GM12878 (cell line): Measurements from ENCODE around the gene CDKN1B. TPM values are rescaled to one million over a fixed set of nuclear protein-coding genes. Genes with fewer than 3 reads are reported as not detected.

Source experiments
- ASH2L ChIP-seq: fragments of 300-600, 200-600 bp; sonication (generic); IDR thresholded peaks from 2 replicates; pipeline ENCODE4 v1.6.1; 2017; ENCODE audit warnings: low read depth, mild to moderate bottlenecking, borderline replicate concordance
- BHLHE40 ChIP-seq, 2 experiments: fragments of 450-650 bp in 1 of 2; IDR thresholded peaks; 2 replicates each; pipeline ENCODE4 v1.6.1; 2011 to 2017; ENCODE audit warnings: low read depth in 2 of 2, borderline replicate concordance in 1 of 2, improper control_type of control experiment in 1 of 2, low read length in 1 of 2, mild to moderate bottlenecking in 1 of 2
- CHD1 ChIP-seq: IDR thresholded peaks from 2 replicates; pipeline ENCODE4 v1.6.1; 2012; ENCODE audit warnings: low read depth, low read length, improper control_type of control experiment
- DPF2 ChIP-seq: fragments of 450-650 bp; IDR thresholded peaks from 2 replicates; pipeline ENCODE4 v1.6.1; 2017; ENCODE audit warnings: mild to moderate bottlenecking
- HDAC2 ChIP-seq: fragments of 200-600 bp; sonication (generic); IDR thresholded peaks from 2 replicates; pipeline ENCODE4 v1.6.1; 2017
- MEF2A ChIP-seq: IDR thresholded peaks from 2 replicates; pipeline ENCODE4 v1.6.1; 2011; ENCODE audit warnings: low read depth, mild to moderate bottlenecking, low read length, moderate library complexity; ENCODE audit not compliant: insufficient read depth
- POU2F2 ChIP-seq: IDR thresholded peaks from 3 replicates; pipeline ENCODE4 v1.6.1; 2011; ENCODE audit warnings: low read depth, mild to moderate bottlenecking, low read length, borderline replicate concordance
- SIX5 ChIP-seq: IDR thresholded peaks from 2 replicates; pipeline ENCODE4 v1.6.1; 2011; ENCODE audit warnings: mild to moderate bottlenecking, low read depth, low read length, moderate library complexity; ENCODE audit not compliant: severe bottlenecking
- TARDBP ChIP-seq: IDR thresholded peaks from 2 replicates; pipeline ENCODE4 v1.6.1; 2016; ENCODE audit warnings: borderline replicate concordance
- polyA plus RNA-seq, 11 experiments: library from polyadenylated mRNA; depleted of rRNA in 4 of 11; unstranded in 6 of 11; stranded (reverse) in 5 of 11; fragments of >200 nt; fragmentation: Nextera tagmentation in 4 of 11; fragmentation: Illumina TruSeq in 1 of 11; extraction: Ambion mirVana in 4 of 11; extraction: Trizol in 1 of 11; gene quantifications; 1 replicate in 1 of 11; 2 replicates in 10 of 11; pipeline versions ENCODE4 v1.2.1 to v1.2.3, GENCODE V29; 2011 to 2016; ENCODE audit warnings: inconsistent platforms in 2 of 11, missing spikeins in 2 of 11, low read depth in 1 of 11
- total RNA-seq, 4 experiments: library from RNA; depleted of rRNA in 3 of 4; stranded (reverse); fragments of >200 nt in 3 of 4; fragmentation: Illumina TruSeq in 1 of 4; extraction: Trizol in 1 of 4; gene quantifications; 2 replicates each; pipeline versions ENCODE4 v1.2.1 to v1.2.3, GENCODE V29; 2013 to 2021
- TF ChIP-seq, protein P1 (sequence below): fragments of 450-650 bp; IDR thresholded peaks from 2 replicates; pipeline ENCODE4 v1.6.1; 2016; ENCODE audit warnings: mild to moderate bottlenecking, moderate library complexity, borderline replicate concordance
- TF ChIP-seq, protein P2 (sequence below): IDR thresholded peaks from 2 replicates; pipeline ENCODE4 v1.6.1; 2012; ENCODE audit warnings: improper control_type of control experiment, low read depth, low read length; ENCODE audit not compliant: insufficient replicate concordance
- TF ChIP-seq, protein P3 (sequence below): fragments of 450-650 bp; IDR thresholded peaks from 2 replicates; pipeline ENCODE4 v1.6.1; 2018; ENCODE audit warnings: borderline replicate concordance, mild to moderate bottlenecking; ENCODE audit not compliant: partially characterized antibody
- TF ChIP-seq, protein P4 (sequence below): fragments of 450-650 bp; formaldehyde crosslinking; IDR thresholded peaks from 2 replicates; pipeline ENCODE4 v1.4.0; 2020; ENCODE audit warnings: mild to moderate bottlenecking, moderate library complexity

CDKN1B gene
- total and polyA plus RNA-seq, 10 of the 15 experiments (the other 5 are each of a cell fraction or from before 2014, with no cell fraction given): 4.2 to 39.1 (median 23.1) TPM

DNA sequence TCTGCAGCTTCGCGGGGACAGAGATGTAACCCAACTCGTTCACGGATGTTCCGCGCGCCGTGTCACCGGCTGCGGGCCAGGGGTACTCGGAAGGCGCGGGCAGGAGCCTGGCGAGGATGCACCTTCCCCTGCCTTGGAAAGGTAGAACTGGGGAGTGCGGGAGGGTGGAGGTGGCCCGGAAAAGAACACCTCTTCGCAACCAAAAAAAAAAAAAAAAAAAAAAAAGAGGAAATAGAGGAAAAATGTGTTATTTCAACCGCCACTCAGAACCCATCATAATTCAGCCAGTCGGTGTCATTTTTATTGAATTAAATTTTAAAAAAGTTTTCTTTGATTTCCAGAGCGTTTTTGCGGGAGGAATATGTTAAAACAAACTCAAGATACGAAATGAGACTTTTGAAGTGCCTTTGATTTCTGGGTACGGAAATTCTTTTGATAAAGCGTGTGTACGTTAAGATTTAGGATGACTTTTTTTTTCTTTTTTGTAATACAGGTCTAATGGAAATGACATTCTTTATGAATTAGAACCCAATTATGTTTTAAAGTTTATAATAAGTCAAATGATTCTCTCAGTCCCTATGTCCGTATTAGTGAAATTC, 8.9 kb downstream of the CDKN1B start (continued):
- TF ChIP-seq, protein P1, sequence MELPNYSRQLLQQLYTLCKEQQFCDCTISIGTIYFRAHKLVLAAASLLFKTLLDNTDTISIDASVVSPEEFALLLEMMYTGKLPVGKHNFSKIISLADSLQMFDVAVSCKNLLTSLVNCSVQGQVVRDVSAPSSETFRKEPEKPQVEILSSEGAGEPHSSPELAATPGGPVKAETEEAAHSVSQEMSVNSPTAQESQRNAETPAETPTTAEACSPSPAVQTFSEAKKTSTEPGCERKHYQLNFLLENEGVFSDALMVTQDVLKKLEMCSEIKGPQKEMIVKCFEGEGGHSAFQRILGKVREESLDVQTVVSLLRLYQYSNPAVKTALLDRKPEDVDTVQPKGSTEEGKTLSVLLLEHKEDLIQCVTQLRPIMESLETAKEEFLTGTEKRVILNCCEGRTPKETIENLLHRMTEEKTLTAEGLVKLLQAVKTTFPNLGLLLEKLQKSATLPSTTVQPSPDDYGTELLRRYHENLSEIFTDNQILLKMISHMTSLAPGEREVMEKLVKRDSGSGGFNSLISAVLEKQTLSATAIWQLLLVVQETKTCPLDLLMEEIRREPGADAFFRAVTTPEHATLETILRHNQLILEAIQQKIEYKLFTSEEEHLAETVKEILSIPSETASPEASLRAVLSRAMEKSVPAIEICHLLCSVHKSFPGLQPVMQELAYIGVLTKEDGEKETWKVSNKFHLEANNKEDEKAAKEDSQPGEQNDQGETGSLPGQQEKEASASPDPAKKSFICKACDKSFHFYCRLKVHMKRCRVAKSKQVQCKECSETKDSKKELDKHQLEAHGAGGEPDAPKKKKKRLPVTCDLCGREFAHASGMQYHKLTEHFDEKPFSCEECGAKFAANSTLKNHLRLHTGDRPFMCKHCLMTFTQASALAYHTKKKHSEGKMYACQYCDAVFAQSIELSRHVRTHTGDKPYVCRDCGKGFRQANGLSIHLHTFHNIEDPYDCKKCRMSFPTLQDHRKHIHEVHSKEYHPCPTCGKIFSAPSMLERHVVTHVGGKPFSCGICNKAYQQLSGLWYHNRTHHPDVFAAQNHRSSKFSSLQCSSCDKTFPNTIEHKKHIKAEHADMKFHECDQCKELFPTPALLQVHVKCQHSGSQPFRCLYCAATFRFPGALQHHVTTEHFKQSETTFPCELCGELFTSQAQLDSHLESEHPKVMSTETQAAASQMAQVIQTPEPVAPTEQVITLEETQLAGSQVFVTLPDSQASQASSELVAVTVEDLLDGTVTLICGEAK: 0 out of 2 replicates have a peak, but pooled peaks have one; percentile 19
- TF ChIP-seq, protein P2, sequence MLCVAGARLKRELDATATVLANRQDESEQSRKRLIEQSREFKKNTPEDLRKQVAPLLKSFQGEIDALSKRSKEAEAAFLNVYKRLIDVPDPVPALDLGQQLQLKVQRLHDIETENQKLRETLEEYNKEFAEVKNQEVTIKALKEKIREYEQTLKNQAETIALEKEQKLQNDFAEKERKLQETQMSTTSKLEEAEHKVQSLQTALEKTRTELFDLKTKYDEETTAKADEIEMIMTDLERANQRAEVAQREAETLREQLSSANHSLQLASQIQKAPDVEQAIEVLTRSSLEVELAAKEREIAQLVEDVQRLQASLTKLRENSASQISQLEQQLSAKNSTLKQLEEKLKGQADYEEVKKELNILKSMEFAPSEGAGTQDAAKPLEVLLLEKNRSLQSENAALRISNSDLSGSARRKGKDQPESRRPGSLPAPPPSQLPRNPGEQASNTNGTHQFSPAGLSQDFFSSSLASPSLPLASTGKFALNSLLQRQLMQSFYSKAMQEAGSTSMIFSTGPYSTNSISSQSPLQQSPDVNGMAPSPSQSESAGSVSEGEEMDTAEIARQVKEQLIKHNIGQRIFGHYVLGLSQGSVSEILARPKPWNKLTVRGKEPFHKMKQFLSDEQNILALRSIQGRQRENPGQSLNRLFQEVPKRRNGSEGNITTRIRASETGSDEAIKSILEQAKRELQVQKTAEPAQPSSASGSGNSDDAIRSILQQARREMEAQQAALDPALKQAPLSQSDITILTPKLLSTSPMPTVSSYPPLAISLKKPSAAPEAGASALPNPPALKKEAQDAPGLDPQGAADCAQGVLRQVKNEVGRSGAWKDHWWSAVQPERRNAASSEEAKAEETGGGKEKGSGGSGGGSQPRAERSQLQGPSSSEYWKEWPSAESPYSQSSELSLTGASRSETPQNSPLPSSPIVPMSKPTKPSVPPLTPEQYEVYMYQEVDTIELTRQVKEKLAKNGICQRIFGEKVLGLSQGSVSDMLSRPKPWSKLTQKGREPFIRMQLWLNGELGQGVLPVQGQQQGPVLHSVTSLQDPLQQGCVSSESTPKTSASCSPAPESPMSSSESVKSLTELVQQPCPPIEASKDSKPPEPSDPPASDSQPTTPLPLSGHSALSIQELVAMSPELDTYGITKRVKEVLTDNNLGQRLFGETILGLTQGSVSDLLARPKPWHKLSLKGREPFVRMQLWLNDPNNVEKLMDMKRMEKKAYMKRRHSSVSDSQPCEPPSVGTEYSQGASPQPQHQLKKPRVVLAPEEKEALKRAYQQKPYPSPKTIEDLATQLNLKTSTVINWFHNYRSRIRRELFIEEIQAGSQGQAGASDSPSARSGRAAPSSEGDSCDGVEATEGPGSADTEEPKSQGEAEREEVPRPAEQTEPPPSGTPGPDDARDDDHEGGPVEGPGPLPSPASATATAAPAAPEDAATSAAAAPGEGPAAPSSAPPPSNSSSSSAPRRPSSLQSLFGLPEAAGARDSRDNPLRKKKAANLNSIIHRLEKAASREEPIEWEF: no peak
- TF ChIP-seq CHD1 (peak; percentile 41; the same call in 1 of the 2 replicates), MEF2A (no peak), TARDBP (no peak), ASH2L (no peak), BHLHE40 (IDR thresholded peaks at IDR 0.05; ENCODE audit: borderline replicate concordance in 1 of 2, low read depth in 2 of 2, low read length in 1 of 2) (peak in 1 of 2 experiments; percentile 17; a peak in 1 of 4 replicates), HDAC2 (no peak), DPF2 (peak; percentile 70), POU2F2 (no peak), SIX5 (no peak)
- TF ChIP-seq, protein P3, sequence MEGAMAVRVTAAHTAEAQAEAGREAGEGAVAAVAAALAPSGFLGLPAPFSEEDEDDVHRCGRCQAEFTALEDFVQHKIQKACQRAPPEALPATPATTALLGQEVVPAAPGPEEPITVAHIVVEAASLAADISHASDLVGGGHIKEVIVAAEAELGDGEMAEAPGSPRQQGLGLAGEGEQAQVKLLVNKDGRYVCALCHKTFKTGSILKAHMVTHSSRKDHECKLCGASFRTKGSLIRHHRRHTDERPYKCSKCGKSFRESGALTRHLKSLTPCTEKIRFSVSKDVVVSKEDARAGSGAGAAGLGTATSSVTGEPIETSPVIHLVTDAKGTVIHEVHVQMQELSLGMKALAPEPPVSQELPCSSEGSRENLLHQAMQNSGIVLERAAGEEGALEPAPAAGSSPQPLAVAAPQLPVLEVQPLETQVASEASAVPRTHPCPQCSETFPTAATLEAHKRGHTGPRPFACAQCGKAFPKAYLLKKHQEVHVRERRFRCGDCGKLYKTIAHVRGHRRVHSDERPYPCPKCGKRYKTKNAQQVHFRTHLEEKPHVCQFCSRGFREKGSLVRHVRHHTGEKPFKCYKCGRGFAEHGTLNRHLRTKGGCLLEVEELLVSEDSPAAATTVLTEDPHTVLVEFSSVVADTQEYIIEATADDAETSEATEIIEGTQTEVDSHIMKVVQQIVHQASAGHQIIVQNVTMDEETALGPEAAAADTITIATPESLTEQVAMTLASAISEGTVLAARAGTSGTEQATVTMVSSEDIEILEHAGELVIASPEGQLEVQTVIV: no peak
- TF ChIP-seq, protein P4, sequence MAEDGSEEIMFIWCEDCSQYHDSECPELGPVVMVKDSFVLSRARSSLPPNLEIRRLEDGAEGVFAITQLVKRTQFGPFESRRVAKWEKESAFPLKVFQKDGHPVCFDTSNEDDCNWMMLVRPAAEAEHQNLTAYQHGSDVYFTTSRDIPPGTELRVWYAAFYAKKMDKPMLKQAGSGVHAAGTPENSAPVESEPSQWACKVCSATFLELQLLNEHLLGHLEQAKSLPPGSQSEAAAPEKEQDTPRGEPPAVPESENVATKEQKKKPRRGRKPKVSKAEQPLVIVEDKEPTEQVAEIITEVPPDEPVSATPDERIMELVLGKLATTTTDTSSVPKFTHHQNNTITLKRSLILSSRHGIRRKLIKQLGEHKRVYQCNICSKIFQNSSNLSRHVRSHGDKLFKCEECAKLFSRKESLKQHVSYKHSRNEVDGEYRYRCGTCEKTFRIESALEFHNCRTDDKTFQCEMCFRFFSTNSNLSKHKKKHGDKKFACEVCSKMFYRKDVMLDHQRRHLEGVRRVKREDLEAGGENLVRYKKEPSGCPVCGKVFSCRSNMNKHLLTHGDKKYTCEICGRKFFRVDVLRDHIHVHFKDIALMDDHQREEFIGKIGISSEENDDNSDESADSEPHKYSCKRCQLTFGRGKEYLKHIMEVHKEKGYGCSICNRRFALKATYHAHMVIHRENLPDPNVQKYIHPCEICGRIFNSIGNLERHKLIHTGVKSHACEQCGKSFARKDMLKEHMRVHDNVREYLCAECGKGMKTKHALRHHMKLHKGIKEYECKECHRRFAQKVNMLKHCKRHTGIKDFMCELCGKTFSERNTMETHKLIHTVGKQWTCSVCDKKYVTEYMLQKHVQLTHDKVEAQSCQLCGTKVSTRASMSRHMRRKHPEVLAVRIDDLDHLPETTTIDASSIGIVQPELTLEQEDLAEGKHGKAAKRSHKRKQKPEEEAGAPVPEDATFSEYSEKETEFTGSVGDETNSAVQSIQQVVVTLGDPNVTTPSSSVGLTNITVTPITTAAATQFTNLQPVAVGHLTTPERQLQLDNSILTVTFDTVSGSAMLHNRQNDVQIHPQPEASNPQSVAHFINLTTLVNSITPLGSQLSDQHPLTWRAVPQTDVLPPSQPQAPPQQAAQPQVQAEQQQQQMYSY (CRISPR knock-in tag): no peak
